GM12878 (cell line): ENCODE results near the gene RIN2. TPM values are rescaled to one million over a fixed set of nuclear protein-coding genes. Genes with fewer than 3 reads are reported as not detected.

Experiments used
- ATAC-seq: fragments of 200-7000 bp; cut with Tn5 transposase; 3 replicates; pipeline ENCODE4 v1.9.1; 2020; ENCODE audit warnings: mild to moderate bottlenecking, moderate library complexity
- BruUV-seq: library from RNA; stranded (reverse); fragments of 400-500 nt; replicated peaks from 2 replicates; lab custom pipeline; 2021; lab: Mats Ljungman, UMichigan
- CTCF ChIA-PET: fragments of 300-600 bp; sonication (Branson Sonifier 250); formaldehyde crosslinking; extraction: SDS; loops from one replicate; lab custom pipeline; 2021; ENCODE audit warnings: inconsistent platforms; lab: Yijun Ruan, JAX
- POLR2A ChIA-PET: fragments of 350-600 bp; formaldehyde crosslinking; extraction: SDS; loops from one replicate; lab custom pipeline; 2021; ENCODE audit warnings: inconsistent platforms; lab: Charles Lee
- RAD21 ChIA-PET: fragments of 300-600 bp; sonication (Branson Sonifier 250); formaldehyde crosslinking; loops from one replicate; lab custom pipeline; 2023; ENCODE audit warnings: antibody characterized with exemption; ENCODE audit not compliant: unreplicated experiment; lab: Charles Lee
- SMC1A ChIA-PET: fragments of 300-600 bp; sonication (Branson Sonifier 250); formaldehyde crosslinking; loops from one replicate; lab custom pipeline; 2023; ENCODE audit not compliant: unreplicated experiment, uncharacterized antibody; lab: Charles Lee
- DNase-seq: peaks from one replicate; pipeline ENCODE4 v3.0.0-alpha.2; 2011; ENCODE audit warnings: low read depth, low spot score
- FAIRE-seq: peaks from 3 replicates; lab custom pipeline; 2011; peaks lifted over from hg19 to GRCh38; lab: Jason Lieb, UNC
- H2AFZ ChIP-seq: 2 replicates; pipeline ENCODE4 v1.6.0; 2011; ENCODE audit warnings: low read depth, low read length, control low read depth; ENCODE audit not compliant: control insufficient read depth
- H3K27ac ChIP-seq: 2 replicates; pipeline ENCODE4 v1.5.1; 2011; ENCODE audit warnings: control low read depth; ENCODE audit not compliant: control insufficient read depth, insufficient read depth
- H3K27me3 ChIP-seq, 2 experiments: replicated peaks in 1 of 2; 2 replicates each; pipeline versions ENCODE4 v1.6.0 to v1.6.1; 2011; ENCODE audit warnings: low read length in 1 of 2; ENCODE audit not compliant: control insufficient read depth in 2 of 2, insufficient read depth in 2 of 2
- H3K36me3 ChIP-seq, 2 experiments: 2 replicates each; pipeline ENCODE4 v1.5.1; 2011; ENCODE audit warnings: low read length in 1 of 2; ENCODE audit not compliant: control insufficient read depth in 2 of 2, insufficient read depth in 2 of 2
- H3K4me1 ChIP-seq: 2 replicates; pipeline ENCODE4 v1.6.1; 2011; ENCODE audit warnings: mild to moderate bottlenecking, low read length, moderate library complexity, mixed read lengths; ENCODE audit not compliant: control insufficient read depth, insufficient read depth
- H3K4me2 ChIP-seq: 2 replicates; pipeline ENCODE4 v1.6.0; 2011; ENCODE audit warnings: control low read depth; ENCODE audit not compliant: control insufficient read depth, insufficient read depth
- H3K4me3 ChIP-seq: fragments of 200-600 bp; sonication (generic); 2 replicates; pipeline ENCODE4 v1.5.1; 2016
- H3K79me2 ChIP-seq: 2 replicates; pipeline ENCODE4 v1.6.0; 2011; ENCODE audit warnings: low read length; ENCODE audit not compliant: control insufficient read depth, insufficient read depth
- H3K9ac ChIP-seq: 2 replicates; pipeline ENCODE4 v1.8.0; 2011; ENCODE audit warnings: low read length, control low read depth, mixed read lengths; ENCODE audit not compliant: control insufficient read depth, insufficient read depth
- H3K9me3 ChIP-seq: replicated peaks from 3 replicates; pipeline ENCODE4 v1.5.1; 2011; ENCODE audit warnings: mild to moderate bottlenecking, low read length; ENCODE audit not compliant: control insufficient read depth, insufficient read depth
- H4K20me1 ChIP-seq: 2 replicates; pipeline ENCODE4 v1.6.0; 2011; ENCODE audit not compliant: control insufficient read depth, insufficient read depth
- ATF2 ChIP-seq: IDR thresholded peaks from 2 replicates; pipeline ENCODE4 v1.6.1; 2012; ENCODE audit warnings: low read length, inconsistent platforms
- CBFB ChIP-seq: IDR thresholded peaks from 2 replicates; pipeline ENCODE4 v1.6.1; 2016; ENCODE audit warnings: antibody characterized with exemption, low read depth
- FOXM1 ChIP-seq: IDR thresholded peaks from 2 replicates; pipeline ENCODE4 v1.6.1; 2012; ENCODE audit warnings: low read depth, mild to moderate bottlenecking, inconsistent platforms, low read length, moderate library complexity
- HDGF ChIP-seq: fragments of 450-650 bp; IDR thresholded peaks from 2 replicates; pipeline ENCODE4 v1.6.1; 2016; ENCODE audit warnings: antibody characterized with exemption
- IRF4 ChIP-seq: IDR thresholded peaks from 2 replicates; pipeline ENCODE4 v1.6.1; 2011; ENCODE audit warnings: low read depth, low read length
- MEF2A ChIP-seq: IDR thresholded peaks from 2 replicates; pipeline ENCODE4 v1.6.1; 2011; ENCODE audit warnings: low read depth, mild to moderate bottlenecking, low read length, moderate library complexity; ENCODE audit not compliant: insufficient read depth
- MEF2B ChIP-seq: fragments of 450-650 bp; IDR thresholded peaks from 2 replicates; pipeline ENCODE4 v1.6.1; 2018; ENCODE audit warnings: mild to moderate bottlenecking, moderate library complexity; ENCODE audit not compliant: partially characterized antibody, poor library complexity, severe bottlenecking
- PKNOX1 ChIP-seq: fragments of 450-650 bp; IDR thresholded peaks from 2 replicates; pipeline ENCODE4 v1.6.1; 2016; ENCODE audit warnings: mild to moderate bottlenecking
- PML ChIP-seq: IDR thresholded peaks from 2 replicates; pipeline ENCODE4 v1.6.1; 2012; ENCODE audit warnings: low read length, inconsistent platforms
- RAD21 ChIP-seq: IDR thresholded peaks from 2 replicates; pipeline ENCODE4 v1.6.1; 2011; ENCODE audit warnings: mild to moderate bottlenecking, low read depth, low read length, moderate library complexity; ENCODE audit not compliant: insufficient read depth
- RBBP5 ChIP-seq: fragments of 200-600 bp; sonication (generic); conservative IDR thresholded peaks from 2 replicates; pipeline ENCODE4 v1.6.1; 2016
- SIX5 ChIP-seq: IDR thresholded peaks from 2 replicates; pipeline ENCODE4 v1.6.1; 2011; ENCODE audit warnings: mild to moderate bottlenecking, low read depth, low read length, moderate library complexity; ENCODE audit not compliant: severe bottlenecking
- STAT1 ChIP-seq: fragments of 450-650 bp; conservative IDR thresholded peaks from 2 replicates; pipeline ENCODE4 v1.6.1; 2014; ENCODE audit warnings: antibody characterized with exemption, mild to moderate bottlenecking
- STAT3 ChIP-seq: IDR thresholded peaks from 2 replicates; pipeline ENCODE4 v1.6.1; 2011; ENCODE audit warnings: low read depth, low read length, improper control_type of control experiment
- ZBTB40 ChIP-seq: fragments of 450-650 bp; IDR thresholded peaks from 2 replicates; pipeline ENCODE4 v1.6.1; 2016; ENCODE audit warnings: mild to moderate bottlenecking, moderate library complexity, borderline replicate concordance
- ZNF384 ChIP-seq: IDR thresholded peaks from 2 replicates; pipeline ENCODE4 v1.6.1; 2012; ENCODE audit warnings: low read depth, mild to moderate bottlenecking, low read length, improper control_type of control experiment, borderline replicate concordance
- whole genome bisulfite sequencing: methylation state at CpG from one replicate; pipeline ENCODE4 v1.1.6; 2016; ENCODE audit warnings: low lambda C conversion rate; ENCODE audit not compliant: insufficient replicate concordance, insufficient coverage; ENCODE audit errors: missing lambda C conversion rate; 5-methylcytosine and 5-hydroxymethylcytosine counted together
- in situ Hi-C: fragments of 300-500 bp; cut with MboI; formaldehyde crosslinking; loops from 9 replicates; pipeline ENCODE4 v1.14.3; 2018; ENCODE audit warnings: mixed read lengths
- intact Hi-C: fragments of 100-400 bp; cut with micrococcal nuclease; formaldehyde crosslinking; loops from one replicate; pipeline ENCODE4 v1.14.2; 2022; ENCODE audit not compliant: unreplicated experiment
- polyA plus RNA-seq, 11 experiments: library from polyadenylated mRNA; depleted of rRNA in 4 of 11; unstranded in 6 of 11; stranded (reverse) in 5 of 11; fragments of >200 nt; fragmentation: Nextera tagmentation in 4 of 11; fragmentation: Illumina TruSeq in 1 of 11; extraction: Ambion mirVana in 4 of 11; extraction: Trizol in 1 of 11; gene quantifications; 1 replicate in 1 of 11; 2 replicates in 10 of 11; pipeline versions ENCODE4 v1.2.1 to v1.2.3, GENCODE V29; 2011 to 2016; ENCODE audit warnings: inconsistent platforms in 2 of 11, missing spikeins in 2 of 11, low read depth in 1 of 11
- total RNA-seq, 4 experiments: library from RNA; depleted of rRNA in 3 of 4; stranded (reverse); fragments of >200 nt in 3 of 4; fragmentation: Illumina TruSeq in 1 of 4; extraction: Trizol in 1 of 4; gene quantifications; 2 replicates each; pipeline versions ENCODE4 v1.2.1 to v1.2.3, GENCODE V29; 2013 to 2021

The RIN2 gene
- total and polyA plus RNA-seq, 10 of the 15 experiments (the other 5 are each of a cell fraction or from before 2014, with no cell fraction given): 0.68 to 8.5 (median 4.5) TPM

- FAIRE-seq: peak; percentile 87
- TF ChIP-seq RBBP5 (no peak), IRF4 (0 out of 2 replicates have a peak, but pooled peaks have one; percentile 10), ZNF384 (no peak), ATF2 (no peak), PML (no peak), STAT1 (no peak), RAD21 (peak; percentile 85), HDGF (0 out of 2 replicates have a peak, but pooled peaks have one; percentile 26), MEF2B (no peak), FOXM1 (no peak), STAT3 (no peak), SIX5 (no peak), CBFB (0 out of 2 replicates have a peak, but pooled peaks have one; percentile 46), MEF2A (no peak), PKNOX1 (no peak), ZBTB40 (no peak)
Measured at GRCh38 chr20:19784511-19785172, 26.6 kb downstream of the RIN2 start.

More at GRCh38 chr20:19784511-19785172, 26.6 kb downstream of the RIN2 start:
- no peaks in the 10 kb centered on the region for H3K79me2 ChIP-seq
- 32% methylated on average over 11 of the region's 11 CpGs for WGBS
- intact Hi-C loops: loop anchor here (1.0 to 10.0 kb wide), 5 partner anchors 38 to 218 kb away; no protein-coding TSS in a partner anchor
- H3K9me3 ChIP-seq: no peaks in the 10 kb centered on the region; the same call in 2 of the 3 replicates
- H3K27me3 ChIP-seq: no peaks in the 10 kb centered on the region
- in situ Hi-C loops: loop anchor here (5.0 kb wide), 1 partner anchor 213 kb away; no protein-coding TSS in a partner anchor
- POLR2A ChIA-PET: interaction anchor here (0.7 to 1.2 kb wide), 3 partner anchors 15 to 210 kb away, joined by 3 read pairs; no protein-coding TSS in a partner anchor
- RAD21 ChIA-PET: interaction anchor here (0.6 to 3.8 kb wide), 12 partner anchors 15 to 212 kb away, joined by 3 to 27 read pairs (median 4); no protein-coding TSS in a partner anchor
- H2AFZ ChIP-seq: no peak overlapping the region
- H3K4me3 ChIP-seq: no peak overlapping the region
- no peaks in the 10 kb centered on the region for H3K36me3 ChIP-seq
- peak; percentile 88 for ATAC-seq
- H3K4me1 ChIP-seq: peaks cover 12% of the 10 kb centered on the region; the same call in 1 of the 2 replicates
- no peak overlapping the region for H3K27ac ChIP-seq
- peak; percentile 9 for DNase-seq
- H4K20me1 ChIP-seq: no peaks in the 10 kb centered on the region
- no TSS peak for BruUV-seq
- no peak overlapping the region for H3K4me2 ChIP-seq
- SMC1A ChIA-PET: interaction anchor here (0.7 to 4.7 kb wide), 17 partner anchors 12 to 231 kb away, joined by 3 to 50 read pairs (median 5); no protein-coding TSS in a partner anchor
- no peak overlapping the region for H3K9ac ChIP-seq
- CTCF ChIA-PET: interaction anchor here (0.7 to 10.8 kb wide), 24 partner anchors 9 to 231 kb away, joined by 3 to 89 read pairs (median 6); no protein-coding TSS in a partner anchor
